ENCODE data around the gene CLCN2.

CLCN2 gene

DNA sequence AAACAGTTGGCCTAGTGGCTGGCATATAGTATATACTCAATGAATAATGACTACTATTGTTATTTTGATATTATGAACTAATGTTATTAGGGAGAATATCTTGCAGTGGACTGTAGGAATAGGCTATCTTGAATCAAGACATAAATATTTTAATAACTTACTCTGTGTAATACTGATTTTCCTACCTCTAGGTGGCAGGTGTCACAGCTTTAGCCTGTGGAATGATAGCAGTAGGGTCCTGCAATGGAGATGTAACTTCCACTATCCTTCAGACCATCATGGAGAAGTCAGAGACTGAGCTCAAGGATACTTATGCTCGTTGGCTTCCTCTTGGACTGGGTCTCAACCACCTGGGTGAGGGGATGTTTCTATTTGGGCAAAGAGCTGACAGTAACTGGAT lies 55.8 kb downstream of the CLCN2 start:
- Histone ChIP-seq H3K4me3 (no peak overlapping the region), H3K9me3 (no peaks in the 10 kb centered on the region), H3K36me3 (peaks cover 97% of the 10 kb centered on the region), H3K27me3 (no peaks in the 10 kb centered on the region), H3K27ac (no peak overlapping the region), H4K20me1 (peaks cover 57% of the 10 kb centered on the region), H3K4me2 (no peak overlapping the region), H3K9ac (no peak overlapping the region), H3K4me1 (peaks cover 9% of the 10 kb centered on the region)
- no peak for TF ChIP-seq Cebpa-rat (IDR thresholded peaks at IDR 0.05)

DNA sequence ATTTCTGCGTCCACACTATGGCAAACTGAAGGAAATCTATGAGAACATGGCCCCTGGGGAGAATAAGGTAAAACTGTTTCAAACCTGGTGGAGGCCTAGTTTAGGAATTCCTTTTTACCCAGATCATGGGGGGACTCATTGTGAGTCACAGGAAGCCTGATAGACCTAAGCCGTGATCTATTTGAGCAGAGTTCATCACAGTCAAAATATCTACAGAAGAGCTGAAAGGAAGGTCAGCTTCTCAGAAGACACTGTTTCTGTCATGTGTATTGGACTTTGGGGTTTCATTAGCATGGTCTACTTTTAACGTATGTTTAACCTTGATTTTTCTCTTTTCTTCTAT lies 61.1 kb downstream of the CLCN2 start:
- peaks cover 54% of the 10 kb centered on the region for H3K36me3 ChIP-seq
- no peaks in the 10 kb centered on the region for H3K9me3 ChIP-seq
- H3K27me3 ChIP-seq, result no peaks in the 10 kb centered on the region
- H4K20me1 ChIP-seq, result peaks cover 48% of the 10 kb centered on the region
- no peak for TF ChIP-seq Cebpa-rat (IDR thresholded peaks at IDR 0.05)
- H3K4me1 ChIP-seq, result peaks cover 23% of the 10 kb centered on the region
- H3K9ac ChIP-seq, result peak overlapping the region; percentile 95
- peak overlapping the region; percentile 98 for H3K4me3 ChIP-seq
- peak overlapping the region; percentile 94 for H3K4me2 ChIP-seq
- H3K27ac ChIP-seq, result no peak overlapping the region

DNA sequence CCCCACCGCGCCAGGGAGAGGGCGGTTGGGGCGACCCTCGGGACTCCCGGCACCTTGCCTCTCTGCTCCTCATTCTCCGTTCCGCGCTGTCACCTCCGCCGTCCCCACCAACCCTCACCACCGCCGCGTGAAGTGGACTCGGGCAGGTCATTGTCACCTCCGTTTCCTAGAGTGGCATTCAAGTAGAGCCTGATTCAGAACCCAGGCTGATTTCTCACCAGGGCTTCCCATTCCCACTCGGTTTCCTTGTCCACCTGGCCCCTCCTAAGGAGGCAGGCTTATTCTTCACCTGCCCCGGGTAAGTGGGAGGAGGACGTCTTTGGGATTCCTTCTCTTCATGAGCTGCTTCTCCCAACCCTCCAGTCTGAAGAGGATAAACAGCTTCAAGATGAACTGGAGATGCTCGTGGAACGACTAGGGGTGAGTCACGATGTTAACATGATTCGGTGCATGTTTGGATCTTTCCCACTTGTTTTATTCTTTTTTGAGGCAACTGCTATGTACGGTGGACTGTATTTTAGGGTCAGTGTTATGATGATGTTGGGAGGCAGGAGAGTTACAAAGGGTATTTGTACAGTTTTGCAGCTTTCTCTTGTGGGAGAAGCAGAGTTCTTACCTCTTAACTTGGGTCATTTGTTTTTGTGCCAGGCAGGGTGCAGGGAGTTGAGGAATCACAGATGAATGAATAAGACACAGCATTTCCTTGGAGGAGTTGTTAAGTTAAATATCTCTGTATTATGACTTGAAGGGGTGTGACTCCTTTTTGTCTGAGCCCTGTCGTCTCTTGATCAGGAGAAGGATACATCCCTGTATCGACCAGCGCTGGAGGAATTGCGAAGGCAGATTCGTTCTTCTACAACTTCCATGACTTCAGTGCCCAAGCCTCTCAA lies 61.7 kb downstream of the CLCN2 start:
- H3K9ac ChIP-seq, result peak overlapping the region; percentile 95
- TF ChIP-seq Cebpa-rat (IDR thresholded peaks at IDR 0.05), result no peak
- H3K27ac ChIP-seq, result peak overlapping the region; percentile 89
- no peaks in the 10 kb centered on the region for H3K9me3 ChIP-seq
- peak overlapping the region; percentile 98 for H3K4me3 ChIP-seq
- no peaks in the 10 kb centered on the region for H3K27me3 ChIP-seq
- H4K20me1 ChIP-seq, result peaks cover 48% of the 10 kb centered on the region
- peaks cover 23% of the 10 kb centered on the region for H3K4me1 ChIP-seq
- peaks cover 48% of the 10 kb centered on the region for H3K36me3 ChIP-seq
- H3K4me2 ChIP-seq, result peak overlapping the region; percentile 94

DNA sequence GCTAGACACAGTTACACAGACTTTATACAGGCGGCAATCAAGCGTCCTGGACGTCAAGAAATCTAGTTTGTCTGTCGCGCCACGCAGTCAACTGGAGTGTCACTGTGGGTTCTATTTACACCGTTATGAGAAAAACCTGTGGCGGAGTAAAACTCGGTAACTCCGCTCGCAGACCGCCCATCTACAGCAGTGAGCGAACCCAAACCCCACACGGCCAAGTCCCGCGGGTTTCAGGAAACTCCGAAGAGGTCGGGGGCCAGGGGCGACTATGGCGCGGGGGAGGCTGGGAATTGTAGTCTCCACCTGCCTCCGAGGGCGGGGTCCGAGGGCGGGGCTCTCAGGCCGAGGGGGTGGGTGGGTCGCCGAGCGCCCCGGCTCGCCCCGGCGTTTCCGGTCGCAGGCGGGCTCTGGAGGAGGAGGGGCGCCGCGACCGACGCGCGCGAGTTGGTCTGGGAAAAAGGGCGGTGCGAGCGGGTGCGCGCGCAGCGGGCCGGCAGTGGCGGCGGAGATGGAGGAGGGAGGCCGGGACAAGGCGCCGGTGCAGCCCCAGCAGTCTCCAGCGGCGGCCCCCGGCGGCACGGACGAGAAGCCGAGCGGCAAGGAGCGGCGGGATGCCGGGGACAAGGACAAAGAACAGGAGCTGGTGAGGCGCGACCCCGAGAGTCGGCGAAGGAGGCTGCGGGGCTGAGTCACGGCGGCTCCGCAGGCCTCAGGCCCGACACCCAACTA lies 62.5 kb downstream of the CLCN2 start, which contains the start of gene PSMD2:
Gene PSMD2, plus strand, starts transcription at position 483 of the 729 bp plus-strand sequence. Its CDS starts 26 bp downstream, at position 509.
- no peak for TF ChIP-seq Cebpa-rat (IDR thresholded peaks at IDR 0.05)
- peaks cover 40% of the 10 kb centered on the region for H3K36me3 ChIP-seq
- peak within 1 kb of the TSS; percentile 89 for H3K27ac ChIP-seq
- H3K9me3 ChIP-seq, result no peaks in the 10 kb centered on the region
- peaks cover 47% of the 10 kb centered on the region for H4K20me1 ChIP-seq
- H3K4me3 ChIP-seq, result peak within 1 kb of the TSS; percentile 98
- H3K27me3 ChIP-seq, result no peaks in the 10 kb centered on the region
- peak within 1 kb of the TSS; percentile 95 for H3K9ac ChIP-seq
- H3K4me1 ChIP-seq, result peaks cover 23% of the 10 kb centered on the region
- peak within 1 kb of the TSS; percentile 94 for H3K4me2 ChIP-seq

DNA sequence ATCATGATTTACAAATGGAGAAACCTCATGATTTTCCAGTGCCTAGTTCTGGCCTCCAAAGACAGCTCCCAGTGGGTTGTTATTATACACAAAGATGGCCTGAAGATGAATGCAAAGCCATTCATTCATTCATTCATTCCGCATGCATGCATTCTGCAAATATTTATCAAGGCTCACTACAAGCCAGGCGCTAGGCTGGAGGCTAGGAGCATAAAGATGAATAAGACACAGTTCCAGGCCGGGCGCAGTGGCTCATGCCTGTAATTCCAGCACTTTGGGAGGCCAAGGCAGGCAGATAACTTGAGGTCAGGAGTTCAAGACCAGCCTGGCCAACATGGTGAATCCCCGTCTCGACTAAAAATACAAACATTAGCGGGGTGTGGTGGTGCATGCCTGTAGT lies 64.8 kb downstream of the CLCN2 start:
- Histone ChIP-seq H3K4me1 (peaks cover 21% of the 10 kb centered on the region), H3K36me3 (peaks cover 17% of the 10 kb centered on the region)
- TF ChIP-seq Cebpa-rat (IDR thresholded peaks at IDR 0.05), result no peak

More for the DNA sequence above, 64.8 kb downstream of the CLCN2 start:
- H3K27me3 ChIP-seq, result no peaks in the 10 kb centered on the region
- H3K4me2 ChIP-seq, result no peak overlapping the region
- peaks cover 25% of the 10 kb centered on the region for H4K20me1 ChIP-seq
- no peak overlapping the region for H3K4me3 ChIP-seq
- H3K27ac ChIP-seq, result no peak overlapping the region
- H3K9me3 ChIP-seq, result no peaks in the 10 kb centered on the region
- no peak overlapping the region for H3K9ac ChIP-seq
